GM23338 (cell line): Measurements from ENCODE around the gene NUMBL. TPM values are rescaled to one million over a fixed set of nuclear protein-coding genes. Genes with fewer than 3 reads are reported as not detected.

ENCODE experiments used
- ATAC-seq: fragments of 200-7000 bp; cut with Tn5 transposase; 3 replicates; pipeline ENCODE4 v1.9.1; 2020
- DNase-seq: peaks from one replicate; pipeline ENCODE4 v3.0.0-alpha.2; 2015; ENCODE audit warnings: low spot score
- H2AFZ ChIP-seq: fragments of 200-600 bp; sonication (generic); 2 replicates; pipeline ENCODE4 v1.8.0; 2016; ENCODE audit warnings: antibody characterized with exemption, mild to moderate bottlenecking, moderate library complexity
- H3F3A ChIP-seq: fragments of 200-600 bp; sonication (generic); replicated peaks from 2 replicates; pipeline ENCODE4 v1.8.0; 2017; ENCODE audit warnings: antibody characterized with exemption, mixed run types, low read depth
- H3K27ac ChIP-seq: fragments of 200-600 bp; sonication (generic); 2 replicates; pipeline ENCODE4 v1.6.1; 2016; ENCODE audit warnings: low read depth
- H3K27me3 ChIP-seq: fragments of 200-600 bp; sonication (generic); 2 replicates; pipeline ENCODE4 v1.8.0; 2016; ENCODE audit warnings: mild to moderate bottlenecking, mixed run types, moderate library complexity; ENCODE audit not compliant: insufficient read depth
- H3K36me3 ChIP-seq: fragments of 200-600 bp; sonication (generic); 2 replicates; pipeline ENCODE4 v1.8.0; 2016; ENCODE audit warnings: mild to moderate bottlenecking; ENCODE audit not compliant: insufficient read depth
- H3K4me1 ChIP-seq: fragments of 200-600 bp; sonication (generic); 2 replicates; pipeline ENCODE4 v1.8.0; 2016; ENCODE audit warnings: mild to moderate bottlenecking, moderate library complexity; ENCODE audit not compliant: insufficient read depth
- H3K4me2 ChIP-seq: fragments of 200-600 bp; sonication (generic); 2 replicates; pipeline ENCODE4 v1.7.1; 2017; ENCODE audit warnings: mixed run types
- H3K4me3 ChIP-seq: fragments of 200-600 bp; sonication (generic); 2 replicates; pipeline ENCODE4 v1.6.1; 2016; ENCODE audit warnings: mixed run types
- H3K79me2 ChIP-seq: fragments of 200-600 bp; sonication (generic); replicated peaks from 2 replicates; pipeline ENCODE4 v1.8.0; 2017; ENCODE audit warnings: mild to moderate bottlenecking; ENCODE audit not compliant: insufficient read depth
- H3K9me2 ChIP-seq: fragments of 200-600 bp; sonication (generic); 2 replicates; pipeline ENCODE4 v1.8.0; 2017; ENCODE audit not compliant: insufficient read depth
- H4K20me1 ChIP-seq: fragments of 200-600 bp; sonication (generic); replicated peaks from 2 replicates; pipeline ENCODE4 v1.8.0; 2017; ENCODE audit warnings: mild to moderate bottlenecking; ENCODE audit not compliant: insufficient read depth
- H3K27ac Mint-ChIP-seq: 2 replicates; pipeline ENCODE4 v1.8.0; 2020; ENCODE audit warnings: inconsistent platforms, mild to moderate bottlenecking, moderate library complexity, mixed read lengths
- H3K27me3 Mint-ChIP-seq: 3 replicates; pipeline ENCODE4 v1.8.0; 2022; ENCODE audit warnings: low read depth, mild to moderate bottlenecking, moderate library complexity, mixed read lengths, inconsistent platforms; ENCODE audit not compliant: insufficient read depth, poor library complexity
- H3K36me3 Mint-ChIP-seq: 3 replicates; pipeline ENCODE4 v1.8.0; 2021; ENCODE audit warnings: low read depth, mild to moderate bottlenecking, inconsistent platforms, moderate library complexity, mixed read lengths
- H3K4me1 Mint-ChIP-seq: 3 replicates; pipeline ENCODE4 v1.8.0; 2020; ENCODE audit warnings: mild to moderate bottlenecking, inconsistent platforms, mixed read lengths
- H3K4me3 Mint-ChIP-seq: 3 replicates; pipeline ENCODE4 v1.8.0; 2021; ENCODE audit warnings: moderate library complexity, mild to moderate bottlenecking, inconsistent platforms, mixed read lengths
- H3K9me3 Mint-ChIP-seq: 3 replicates; pipeline ENCODE4 v1.8.0; 2020; ENCODE audit warnings: moderate library complexity, mild to moderate bottlenecking, inconsistent platforms, mixed read lengths
- CREB1 ChIP-seq: fragments of 250-450 bp; sonication (Bioruptor Pico); IDR thresholded peaks from 2 replicates; pipeline ENCODE4 v1.5.0; 2020; ENCODE audit warnings: low read depth, mild to moderate bottlenecking, moderate library complexity
- CTCF ChIP-seq, 2 experiments: fragments of 200-600 bp in 1 of 2; sonication (generic) in 1 of 2; conservative IDR thresholded peaks; 2 replicates each; pipeline versions ENCODE4 v1.5.1 to v1.6.1; 2016 to 2017; ENCODE audit warnings: antibody characterized with exemption in 2 of 2, low read depth in 2 of 2, mild to moderate bottlenecking in 2 of 2, moderate library complexity in 1 of 2
- ETS1 ChIP-seq: IDR thresholded peaks from 2 replicates; pipeline ENCODE4 v1.6.1; 2016; ENCODE audit warnings: antibody characterized with exemption
- EZH2 ChIP-seq: fragments of 200-600 bp; sonication (generic); IDR thresholded peaks from one replicate; pipeline ENCODE4 v1.8.0; 2017; ENCODE audit warnings: antibody characterized with exemption, mild to moderate bottlenecking, low read depth; ENCODE audit not compliant: unreplicated experiment
- EZH2phosphoT487 ChIP-seq: fragments of 200-600 bp; sonication (generic); IDR thresholded peaks from one replicate; pipeline ENCODE4 v1.8.1; 2018; ENCODE audit warnings: antibody characterized with exemption; ENCODE audit not compliant: unreplicated experiment
- JUNB ChIP-seq: IDR thresholded peaks from one replicate; pipeline ENCODE4 v1.6.1; 2016; ENCODE audit warnings: antibody characterized with exemption; ENCODE audit not compliant: unreplicated experiment
- NANOG ChIP-seq: IDR thresholded peaks from 2 replicates; pipeline ENCODE4 v1.6.1; 2016; ENCODE audit warnings: antibody characterized with exemption, borderline replicate concordance
- POLR2AphosphoS5 ChIP-seq: IDR thresholded peaks from 2 replicates; pipeline ENCODE4 v1.6.1; 2016; ENCODE audit warnings: antibody characterized with exemption, low read depth
- REST ChIP-seq: IDR thresholded peaks from one replicate; pipeline ENCODE4 v1.6.1; 2018; ENCODE audit warnings: antibody characterized with exemption; ENCODE audit not compliant: unreplicated experiment
- STAT1 ChIP-seq: IDR thresholded peaks from one replicate; pipeline ENCODE4 v1.6.1; 2016; ENCODE audit warnings: antibody characterized with exemption; ENCODE audit not compliant: unreplicated experiment
- ZNF114 ChIP-seq: fragments of 250-450 bp; sonication (Bioruptor Pico); IDR thresholded peaks from 2 replicates; pipeline ENCODE4 v1.5.0; 2020; ENCODE audit warnings: mild to moderate bottlenecking, moderate library complexity
- ZNF331 ChIP-seq: fragments of 250-450 bp; sonication (Bioruptor Pico); IDR thresholded peaks from 2 replicates; pipeline ENCODE4 v1.5.0; 2020; ENCODE audit warnings: low read depth, mild to moderate bottlenecking, moderate library complexity
- ZNF462 ChIP-seq: fragments of 250-450 bp; sonication (Bioruptor Pico); IDR thresholded peaks from 2 replicates; pipeline ENCODE4 v1.5.0; 2020; ENCODE audit warnings: mild to moderate bottlenecking, moderate library complexity
- polyA plus RNA-seq: library from polyadenylated mRNA; unstranded; fragments of >200 nt; fragmentation: Nextera tagmentation; extraction: Ambion mirVana; gene quantifications from 2 replicates; pipeline ENCODE4 v1.2.1, GENCODE V29; 2016
- total RNA-seq: library from RNA; depleted of rRNA; stranded (reverse); fragments of >200 nt; shearing (Covaris generic); gene quantifications from 2 replicates; pipeline ENCODE4 v1.2.3, GENCODE V29; 2014

Gene NUMBL
- total and polyA plus RNA-seq, 2 experiments from 2014 or later: 8.5 to 28.5 TPM

GRCh38 chr19:40713939-40714338 is 23.5 kb upstream of the NUMBL start:
- no peak overlapping the region for H3K27ac ChIP-seq
- H3K9me2 ChIP-seq: no peaks in the 10 kb centered on the region
- Mint-ChIP-seq H3K9me3 (no peaks in the 10 kb centered on the region), H3K36me3 (peaks cover 34% of the 10 kb centered on the region), H3K4me3 (peak overlapping the region; percentile 60), H3K27ac (peak overlapping the region; percentile 96), H3K27me3 (peaks cover 8% of the 10 kb centered on the region), H3K4me1 (peaks cover 17% of the 10 kb centered on the region)
- ATAC-seq: no peak
- H3K27me3 ChIP-seq: no peaks in the 10 kb centered on the region
- H3F3A ChIP-seq: peaks cover 15% of the 10 kb centered on the region; the same call in 1 of the 2 replicates
- TF ChIP-seq STAT1 (no peak), EZH2 (no peak), ZNF462 (CRISPR knock-in tag) (no peak), ETS1 (no peak), EZH2phosphoT487 (no peak), ZNF331 (CRISPR knock-in tag) (no peak), REST (no peak), NANOG (no peak), JUNB (no peak), ZNF114 (CRISPR knock-in tag) (no peak), POLR2AphosphoS5 (no peak), CTCF (conservative IDR thresholded peaks at IDR 0.05; ENCODE audit: low read depth in 2 of 2) (no peak), CREB1 (CRISPR knock-in tag) (no peak)
- H4K20me1 ChIP-seq: peaks cover 3% of the 10 kb centered on the region; the same call in 1 of the 2 replicates
- H3K4me1 ChIP-seq: peaks cover 14% of the 10 kb centered on the region
- H3K4me2 ChIP-seq: peak overlapping the region; percentile 95; the same call in 1 of the 2 replicates
- no peak overlapping the region for H3K4me3 ChIP-seq
- no peak for DNase-seq
- no peak overlapping the region for H2AFZ ChIP-seq
- H3K79me2 ChIP-seq: peaks cover 18% of the 10 kb centered on the region
- peaks cover 19% of the 10 kb centered on the region for H3K36me3 ChIP-seq
